IMR-90 (cell line): ENCODE results near the gene ATG9A. TPM values are rescaled to one million over a fixed set of nuclear protein-coding genes. Genes with fewer than 3 reads are reported as not detected.

Experiments used
- ATAC-seq: fragments of 200-7000 bp; cut with Tn5 transposase; 2 replicates; pipeline ENCODE4 v1.9.1; 2020; ENCODE audit warnings: low read depth, mild to moderate bottlenecking, moderate library complexity
- BruUV-seq: library from RNA; stranded (reverse); fragments of 400-500 nt; replicated peaks from 2 replicates; lab custom pipeline; 2021; lab: Mats Ljungman, UMichigan
- CTCF ChIA-PET: fragments of 300-600 bp; formaldehyde crosslinking; extraction: SDS; loops from one replicate; lab custom pipeline; 2021; ENCODE audit warnings: antibody characterized with exemption; lab: Yijun Ruan, JAX
- POLR2A ChIA-PET: fragments of 300-600 bp; sonication (Branson Sonifier 250); formaldehyde crosslinking; loops from one replicate; lab custom pipeline; 2022; ENCODE audit warnings: antibody characterized with exemption; ENCODE audit not compliant: unreplicated experiment; lab: Charles Lee
- DNase-seq: peaks from one replicate; pipeline ENCODE4 v3.0.0; 2013
- H2AFZ ChIP-seq: replicated peaks from 2 replicates; pipeline ENCODE3; 2013; ENCODE audit warnings: low read length, mild to moderate bottlenecking; ENCODE audit not compliant: poor library complexity
- H2AK5ac ChIP-seq: 2 replicates; pipeline ENCODE4 v1.6.1; 2013; ENCODE audit warnings: low read depth, low read length, inconsistent platforms
- H2AK9ac ChIP-seq: replicated peaks from 2 replicates; pipeline ENCODE3; 2013; ENCODE audit warnings: mild to moderate bottlenecking, low read depth, low read length, moderate library complexity; ENCODE audit not compliant: poor library complexity
- H2BK120ac ChIP-seq: 2 replicates; pipeline ENCODE4 v1.6.1; 2013; ENCODE audit warnings: low read depth, low read length, inconsistent platforms
- H2BK15ac ChIP-seq: 3 replicates; pipeline ENCODE4 v1.6.1; 2013; ENCODE audit warnings: low read depth, low read length, inconsistent platforms
- H2BK20ac ChIP-seq: 2 replicates; pipeline ENCODE4 v1.6.1; 2013; ENCODE audit warnings: low read depth, mild to moderate bottlenecking, inconsistent platforms, low read length, moderate library complexity
- H2BK5ac ChIP-seq: 2 replicates; pipeline ENCODE4 v1.6.1; 2013; ENCODE audit warnings: mild to moderate bottlenecking, low read depth, low read length, inconsistent platforms; ENCODE audit not compliant: poor library complexity, severe bottlenecking
- H3K14ac ChIP-seq: replicated peaks from 2 replicates; pipeline ENCODE4 v1.6.1; 2013; ENCODE audit warnings: low read depth, low read length, inconsistent platforms
- H3K18ac ChIP-seq: 2 replicates; pipeline ENCODE4 v1.6.1; 2013; ENCODE audit warnings: low read depth, low read length, control low read depth
- H3K23ac ChIP-seq: 2 replicates; pipeline ENCODE4 v1.6.1; 2013; ENCODE audit warnings: low read depth, low read length, inconsistent platforms
- H3K27ac ChIP-seq: 2 replicates; pipeline ENCODE4 v1.5.1; 2013; ENCODE audit warnings: mild to moderate bottlenecking, control low read depth, low read length; ENCODE audit not compliant: insufficient read depth
- H3K27me3 ChIP-seq: 2 replicates; pipeline ENCODE4 v1.6.1; 2013; ENCODE audit warnings: low read length; ENCODE audit not compliant: control insufficient read depth, insufficient read depth
- H3K36me3 ChIP-seq: 2 replicates; pipeline ENCODE4 v1.6.1; 2013; ENCODE audit warnings: low read length, mixed read lengths; ENCODE audit not compliant: control insufficient read depth, insufficient read depth
- H3K4ac ChIP-seq: 2 replicates; pipeline ENCODE4 v1.6.1; 2013; ENCODE audit warnings: low read depth, low read length, inconsistent platforms
- H3K4me1 ChIP-seq: 2 replicates; pipeline ENCODE4 v1.6.1; 2013; ENCODE audit warnings: low read length, mixed read lengths; ENCODE audit not compliant: control insufficient read depth, insufficient read depth
- H3K4me2 ChIP-seq: 2 replicates; pipeline ENCODE4 v1.6.1; 2013; ENCODE audit warnings: low read depth, mild to moderate bottlenecking, control low read depth, low read length, moderate library complexity
- H3K4me3 ChIP-seq: 2 replicates; pipeline ENCODE4 v1.5.1; 2013; ENCODE audit warnings: low read depth, mild to moderate bottlenecking, control low read depth, low read length, moderate library complexity; ENCODE audit not compliant: insufficient read depth
- H3K56ac ChIP-seq: 2 replicates; pipeline ENCODE4 v1.6.1; 2013; ENCODE audit warnings: low read length, inconsistent platforms; ENCODE audit not compliant: insufficient read depth; ENCODE audit errors: extremely low read depth
- H3K79me1 ChIP-seq, 2 experiments: 2 replicates each; pipeline ENCODE4 v1.6.1; 2013; ENCODE audit warnings: low read length in 2 of 2, inconsistent platforms in 1 of 2, low read depth in 1 of 2
- H3K9ac ChIP-seq: 2 replicates; pipeline ENCODE4 v1.6.1; 2013; ENCODE audit warnings: low read depth, low read length, control low read depth
- H3K9me1 ChIP-seq: 2 replicates; pipeline ENCODE4 v1.6.1; 2013; ENCODE audit warnings: low read length, inconsistent platforms; ENCODE audit not compliant: insufficient read depth
- H3K9me3 ChIP-seq: 2 replicates; pipeline ENCODE4 v1.6.1; 2013; ENCODE audit warnings: low read length; ENCODE audit not compliant: control insufficient read depth, insufficient read depth
- H4K20me1 ChIP-seq: 2 replicates; pipeline ENCODE4 v1.6.1; 2013; ENCODE audit warnings: low read length, inconsistent platforms; ENCODE audit not compliant: insufficient read depth
- H4K5ac ChIP-seq: 2 replicates; pipeline ENCODE4 v1.6.1; 2013; ENCODE audit warnings: mild to moderate bottlenecking, low read depth, low read length, control low read depth
- H4K8ac ChIP-seq, 2 experiments: 2 replicates each; pipeline ENCODE4 v1.6.1; 2013; ENCODE audit warnings: low read depth in 2 of 2, low read length in 2 of 2, control low read depth in 1 of 2, inconsistent platforms in 1 of 2
- H4K91ac ChIP-seq: 2 replicates; pipeline ENCODE4 v1.6.1; 2013; ENCODE audit warnings: low read depth, low read length, inconsistent platforms; ENCODE audit not compliant: insufficient read depth
- BHLHE40 ChIP-seq: fragments of 150-350 bp; IDR thresholded peaks from 2 replicates; pipeline ENCODE4 v1.6.1; 2016; ENCODE audit warnings: mild to moderate bottlenecking, low read depth, low read length
- CHD1 ChIP-seq: IDR thresholded peaks from 2 replicates; pipeline ENCODE4 v1.6.1; 2012; ENCODE audit warnings: low read depth, low read length, improper control_type of control experiment
- FOS ChIP-seq: fragments of 150-350 bp; IDR thresholded peaks from 2 replicates; pipeline ENCODE4 v1.6.1; 2016; ENCODE audit warnings: low read depth, low read length
- MAZ ChIP-seq: IDR thresholded peaks from 2 replicates; pipeline ENCODE4 v1.6.1; 2012; ENCODE audit warnings: low read depth, mild to moderate bottlenecking, low read length, improper control_type of control experiment, moderate library complexity, borderline replicate concordance
- MXI1 ChIP-seq: IDR thresholded peaks from 2 replicates; pipeline ENCODE4 v1.6.1; 2012; ENCODE audit warnings: low read depth, mild to moderate bottlenecking, low read length, moderate library complexity, borderline replicate concordance
- NFE2L2 ChIP-seq: fragments of 150-350 bp; IDR thresholded peaks from 2 replicates; pipeline ENCODE4 v1.6.1; 2016; ENCODE audit warnings: low read depth, mild to moderate bottlenecking, low read length
- RCOR1 ChIP-seq: IDR thresholded peaks from 2 replicates; pipeline ENCODE4 v1.6.1; 2012; ENCODE audit warnings: mild to moderate bottlenecking, low read length, improper control_type of control experiment; ENCODE audit not compliant: insufficient replicate concordance
- SMC3 ChIP-seq: fragments of 150-350 bp; IDR thresholded peaks from 2 replicates; pipeline ENCODE4 v1.6.1; 2016; ENCODE audit warnings: low read depth, mild to moderate bottlenecking, antibody characterized with exemption, low read length, moderate library complexity
- USF2 ChIP-seq: fragments of 150-350 bp; IDR thresholded peaks from 2 replicates; pipeline ENCODE4 v1.6.1; 2017; ENCODE audit warnings: mild to moderate bottlenecking, antibody characterized with exemption, low read length, low read depth
- WGBS, 2 experiments: methylation state at CpG; one replicate each; pipeline versions ENCODE4 v1.1.5 to v1.1.7; 2013; ENCODE audit warnings: missing lambda C conversion rate in 2 of 2; ENCODE audit not compliant: insufficient read length in 1 of 2; ENCODE audit errors: extremely low coverage in 2 of 2; 5-methylcytosine and 5-hydroxymethylcytosine counted together
- dilution Hi-C: fragments of 300-500 bp; cut with HindIII; formaldehyde crosslinking; loops from one replicate; pipeline ENCODE4 v1.14.3; 2018; ENCODE audit warnings: low sequenced_read_pairs; ENCODE audit not compliant: unreplicated experiment
- in situ Hi-C: fragments of 300-500 bp; cut with MboI; formaldehyde crosslinking; loops from 3 replicates; pipeline ENCODE4 v1.14.3; 2019; ENCODE audit warnings: low sequenced_read_pairs, inconsistent platforms, mixed read lengths
- intact Hi-C: fragments of 100-400 bp; cut with micrococcal nuclease; formaldehyde crosslinking; loops from 2 replicates; pipeline ENCODE4 v1.10.0; 2022
- polyA plus RNA-seq, 3 experiments: library from polyadenylated mRNA; depleted of rRNA; stranded (reverse); fragments of >200 nt; gene quantifications; 2 replicates each; pipeline ENCODE4 v1.2.3, GENCODE V29; 2012; ENCODE audit warnings: low replicate concordance in 1 of 3
- total RNA-seq: library from RNA; depleted of rRNA; stranded (reverse); fragments of >200 nt; gene quantifications from 2 replicates; pipeline ENCODE4 v1.2.3, GENCODE V29; 2012

Gene ATG9A
- total and polyA plus RNA-seq, 2 of the 4 experiments (the other 2 are of a cell fraction) = 35.1 to 58.3 TPM

GRCh38 chr2:219252900-219253752, 23.7 kb upstream of the ATG9A start, which contains the start of gene TUBA4B:
Gene TUBA4B, plus strand, starts transcription at chr2:219253243. Its CDS starts 165 bp downstream, at chr2:219253408.
- Histone ChIP-seq H3K27me3 (peaks cover 13% of the 10 kb centered on the region), H3K36me3 (peaks cover 8% of the 10 kb centered on the region; the same call in 1 of the 2 replicates), H2AK5ac (peak within 1 kb of the TSS; percentile 74; the same call in 1 of the 2 replicates), H3K4me2 (peak within 1 kb of the TSS; percentile 96), H3K18ac (no peak within 1 kb of the TSS), H3K56ac (no peak within 1 kb of the TSS), H2BK5ac (no peak within 1 kb of the TSS), H4K91ac (no peak within 1 kb of the TSS; the same call in 1 of the 2 replicates), H4K8ac (peak within 1 kb of the TSS in 1 of 2 experiments; percentile 40; a peak in 1 of 4 replicates), H3K4ac (peak within 1 kb of the TSS; percentile 35), H3K9me3 (no peaks in the 10 kb centered on the region), H2AFZ (peak within 1 kb of the TSS; percentile 93), H3K27ac (no peak within 1 kb of the TSS; the same call in 1 of the 2 replicates), H2BK120ac (peak within 1 kb of the TSS; percentile 19; the same call in 1 of the 2 replicates), H3K9ac (peak within 1 kb of the TSS; percentile 3; the same call in 1 of the 2 replicates), H3K79me1 (peaks cover under 1 to 9% of the 10 kb centered on the region in 2 experiments; a peak in 2 of 4 replicates), H2BK20ac (no peak within 1 kb of the TSS), H3K4me3 (peak within 1 kb of the TSS; percentile 57), H2BK15ac (no peak within 1 kb of the TSS), H3K9me1 (peaks cover 25% of the 10 kb centered on the region), H2AK9ac (peak within 1 kb of the TSS; percentile 81), H4K20me1 (0 out of 2 replicates have a peak, but pooled peaks cover 8% of the 10 kb centered on the region), H4K5ac (no peak within 1 kb of the TSS; the same call in none of the 2 replicates), H3K4me1 (peaks cover 40% of the 10 kb centered on the region), H3K23ac (peak within 1 kb of the TSS; percentile 76; the same call in 1 of the 2 replicates), H3K14ac (no peak within 1 kb of the TSS)
- in situ Hi-C loops (no loop called here), dilution Hi-C loops (no loop called here), intact Hi-C loops (no loop called here)
- DNase-seq = peak; percentile 50
- peak; percentile 4 for ATAC-seq
- TF ChIP-seq FOS (0 out of 2 replicates have a peak, but pooled peaks have one; percentile 9), USF2 (peak; percentile 15), CHD1 (no peak), MAZ (0 out of 2 replicates have a peak, but pooled peaks have one; percentile 13), BHLHE40 (peak; percentile 80), SMC3 (no peak), NFE2L2 (peak; percentile 68), RCOR1 (peak; percentile 16), MXI1 (0 out of 2 replicates have a peak, but pooled peaks have one; percentile 65)
- BruUV-seq = no TSS peak
- POLR2A ChIA-PET = no interaction called here
- whole genome bisulfite sequencing, 2 experiments = 13% methylated on average over 9 of the region's 49 CpGs; no CpG with 5 or more reads in 1 of the 2 experiments
- CTCF ChIA-PET = interaction anchor here (0.6 kb wide), 2 partner anchors 10 to 37 kb away, joined by 3 read pairs; no protein-coding TSS in a partner anchor
